Kidney (tissue), 14 donors: ENCODE results near the gene DDAH1. TPM values are rescaled to one million over a fixed set of nuclear protein-coding genes. Genes with fewer than 3 reads are reported as not detected.

Experiments used
- DNase-seq, 5 donors: peaks; one replicate each; pipeline ENCODE4 v3.0.0-alpha.2; 2013 to 2020
- FAIRE-seq: peaks from 2 replicates; lab custom pipeline; 2012; peaks lifted over from hg19 to GRCh38; lab: Jason Lieb, UNC
- H3K27ac ChIP-seq, 2 donors: one replicate each; pipeline ENCODE4 v1.7.0; 2013; ENCODE audit warnings: low read depth in 2 of 2, low read length in 2 of 2, inconsistent platforms in 1 of 2
- H3K27me3 ChIP-seq: one replicate; pipeline ENCODE4 v1.7.1; 2013; ENCODE audit warnings: low read length, inconsistent platforms; ENCODE audit not compliant: control insufficient read depth, insufficient read depth
- H3K36me3 ChIP-seq, 3 donors: one replicate each; pipeline versions ENCODE4 v1.7.0 to v1.7.1; 2013; ENCODE audit warnings: low read length in 3 of 3, control low read depth in 1 of 3, inconsistent platforms in 1 of 3; ENCODE audit not compliant: insufficient read depth in 3 of 3, control insufficient read depth in 2 of 3
- H3K4me1 ChIP-seq, 3 donors: one replicate each; pipeline versions ENCODE4 v1.7.0 to v1.7.1; 2013; ENCODE audit warnings: low read length in 3 of 3, inconsistent platforms in 1 of 3, low read depth in 1 of 3; ENCODE audit not compliant: control insufficient read depth in 2 of 3, insufficient read depth in 2 of 3
- H3K4me3 ChIP-seq, 3 donors: one replicate each; pipeline versions ENCODE4 v1.7.0 to v1.8.1; 2013; ENCODE audit warnings: low read length in 3 of 3, control low read depth in 1 of 3, inconsistent platforms in 1 of 3
- H3K9ac ChIP-seq, 3 donors: one replicate each; pipeline versions ENCODE4 v1.7.0 to v1.7.1; 2013; ENCODE audit warnings: low read length in 3 of 3, control low read depth in 1 of 3, inconsistent platforms in 1 of 3
- H3K9me3 ChIP-seq, 3 donors: one replicate each; pipeline versions ENCODE4 v1.7.0 to v1.7.1; 2013; ENCODE audit warnings: low read length in 3 of 3, control low read depth in 1 of 3, inconsistent platforms in 1 of 3; ENCODE audit not compliant: control insufficient read depth in 2 of 3, insufficient read depth in 1 of 3
- CTCF ChIP-seq: IDR thresholded peaks from 3 replicates; pipeline ENCODE4 v1.5.1; 2012; ENCODE audit warnings: mild to moderate bottlenecking, moderate library complexity, borderline replicate concordance; ENCODE audit not compliant: insufficient read depth; ENCODE audit errors: extremely low read depth
- intact Hi-C: fragments of 100-400 bp; cut with DNase I; formaldehyde crosslinking; loops from one replicate; pipeline ENCODE4 v1.11.1; 2022
- polyA plus RNA-seq: library from polyadenylated mRNA; stranded (reverse); fragments of 350-450 nt; fragmentation: Illumina TruSeq; extraction: RNeasy Lipid Tissue Mini Kit (QIAGEN cat#74804); gene quantifications from one replicate; pipeline ENCODE4 v1.2.3, GENCODE V29; 2014; ENCODE audit warnings: low read depth, low replicate concordance; ENCODE audit not compliant: insufficient read depth
- total RNA-seq: library from RNA; stranded (reverse); fragmentation: NEBNext Ultra II Directional; extraction: Animal tissue kit (Norgen Biotek cat#: 25700); gene quantifications from one replicate; pipeline ENCODE4 v1.2.1, GENCODE V29; 2021
- donor health status: control.
- donor health status: control.
- donor health status: control.
- donor health status: control.
- donor health status: control.
- donor health status: DM: yes; HTN: yes; CAD: no.
- donor health status: Normal renal cell carcinoma (clear cell type).

Gene DDAH1
- total and polyA plus RNA-seq, 2 donors from 2014 or later, result 73.1 to 98.9 TPM

GRCh38 chr1:85502625-85503083, 37.7 kb upstream of the DDAH1 start:
- H3K27me3 ChIP-seq, result no peaks in the 10 kb centered on the region
- peaks cover 0 to 4% (median 0%) of the 10 kb centered on the region in 3 donors for H3K4me1 ChIP-seq
- no peak overlapping the region for H3K27ac ChIP-seq
- no peak overlapping the region for H3K9ac ChIP-seq
- peak in 3 of 5 donors; percentile 45 to 79 (median 60) for DNase-seq
- peak; percentile 71 for TF ChIP-seq CTCF
- intact Hi-C loops, result loop anchor here (10.0 kb wide), 1 partner anchor 198 kb away; no protein-coding TSS in a partner anchor
- H3K36me3 ChIP-seq, result no peaks in the 10 kb centered on the region
- FAIRE-seq, result peak; percentile 90
- H3K9me3 ChIP-seq, result no peaks in the 10 kb centered on the region
- no peak overlapping the region for H3K4me3 ChIP-seq

- no peak for FAIRE-seq
- Histone ChIP-seq H3K9me3 (no peaks in the 10 kb centered on the region), H3K27me3 (no peaks in the 10 kb centered on the region), H3K4me3 (no peak overlapping the region), H3K27ac (no peak overlapping the region), H3K4me1 (peaks cover 0 to 4% (median 0%) of the 10 kb centered on the region in 3 donors), H3K36me3 (no peaks in the 10 kb centered on the region), H3K9ac (no peak overlapping the region)
- TF ChIP-seq CTCF, result no peak
- DNase-seq, result no peak
- intact Hi-C loops, result loop anchor here (10.0 kb wide), 1 partner anchor 197 kb away; no protein-coding TSS in a partner anchor
These were observed 37.2 kb upstream of the DDAH1 start for GRCh38 chr1:85502171-85502570.

- Histone ChIP-seq H3K9ac (no peak overlapping the region), H3K27ac (no peak overlapping the region), H3K4me1 (peaks cover 0 to 4% (median 0%) of the 10 kb centered on the region in 3 donors), H3K27me3 (no peaks in the 10 kb centered on the region), H3K4me3 (no peak overlapping the region), H3K36me3 (no peaks in the 10 kb centered on the region), H3K9me3 (no peaks in the 10 kb centered on the region)
- TF ChIP-seq CTCF, result no peak
- FAIRE-seq (no peak), DNase-seq (no peak)
- intact Hi-C loops, result loop anchor here (10.0 kb wide), 1 partner anchor 197 kb away; no protein-coding TSS in a partner anchor
These were observed 36.5 kb upstream of the DDAH1 start for GRCh38 chr1:85501355-85501898.
